ENCODE measurements around the gene SKP1.

Gene SKP1

GRCh38 chr5:134128648-134128995 is 48.1 kb downstream of the SKP1 start:
- DNase-seq: no peak

DNA sequence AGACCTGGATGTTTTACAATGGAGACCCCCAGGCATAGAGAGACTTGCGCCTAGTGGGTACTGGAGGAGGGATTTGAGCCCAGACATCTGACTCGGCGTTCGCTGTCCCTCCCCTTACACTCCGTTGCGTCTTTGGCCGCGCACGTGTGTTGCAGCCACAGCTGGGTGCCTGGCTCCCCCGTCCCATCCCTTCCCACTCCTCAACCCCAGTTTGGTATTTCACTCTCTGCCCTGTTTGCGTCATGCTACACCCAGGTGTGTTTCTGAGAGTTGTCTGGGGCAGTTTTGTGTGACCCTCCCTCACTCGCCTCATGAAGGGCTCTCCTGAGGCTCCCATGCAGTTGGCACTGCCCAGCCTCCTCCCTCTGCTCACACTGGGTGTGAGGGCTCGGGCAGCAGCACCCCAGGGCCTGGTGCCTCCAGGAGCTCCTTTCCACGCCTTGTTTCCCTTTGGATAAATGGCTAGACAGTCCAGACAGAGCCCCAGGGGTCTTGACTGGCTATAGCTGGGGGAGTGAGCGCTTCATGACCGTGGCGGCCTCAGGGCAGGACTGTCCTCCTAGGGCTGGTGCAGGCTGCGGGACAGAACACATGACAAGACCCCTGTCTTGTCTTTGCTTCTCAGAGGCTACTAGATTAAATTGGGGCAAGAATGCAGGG is 48.6 kb downstream of the SKP1 start:
- DNase-seq: no peak

DNA sequence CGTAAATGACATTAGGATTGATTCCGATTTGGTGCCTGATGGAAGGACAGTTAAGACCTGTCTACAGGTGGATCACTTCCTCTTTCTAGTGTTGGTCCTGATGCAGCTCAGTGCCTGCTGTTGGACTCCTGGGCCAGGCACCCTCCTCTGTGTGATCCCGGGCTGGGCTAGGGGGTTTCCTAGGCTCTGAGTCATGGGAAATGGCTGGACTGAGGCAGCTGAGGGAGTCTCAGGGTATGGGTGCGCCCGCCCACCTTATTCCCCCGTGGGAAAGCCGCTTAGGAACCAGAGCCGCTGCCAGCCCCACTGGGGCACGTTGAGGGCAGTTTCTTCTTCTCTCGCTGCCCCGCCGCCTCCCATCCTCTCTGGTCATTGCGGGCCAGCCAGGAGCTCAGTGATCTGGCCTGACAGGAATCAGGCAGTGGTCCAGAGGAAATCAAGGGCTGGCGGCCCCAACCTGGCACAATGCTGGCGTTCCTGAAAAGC is 49.3 kb downstream of the SKP1 start:
- DNase-seq: peak; percentile 67

- no peak for DNase-seq
Measured at GRCh38 chr5:134125039-134126015, 51.4 kb downstream of the SKP1 start.

DNA sequence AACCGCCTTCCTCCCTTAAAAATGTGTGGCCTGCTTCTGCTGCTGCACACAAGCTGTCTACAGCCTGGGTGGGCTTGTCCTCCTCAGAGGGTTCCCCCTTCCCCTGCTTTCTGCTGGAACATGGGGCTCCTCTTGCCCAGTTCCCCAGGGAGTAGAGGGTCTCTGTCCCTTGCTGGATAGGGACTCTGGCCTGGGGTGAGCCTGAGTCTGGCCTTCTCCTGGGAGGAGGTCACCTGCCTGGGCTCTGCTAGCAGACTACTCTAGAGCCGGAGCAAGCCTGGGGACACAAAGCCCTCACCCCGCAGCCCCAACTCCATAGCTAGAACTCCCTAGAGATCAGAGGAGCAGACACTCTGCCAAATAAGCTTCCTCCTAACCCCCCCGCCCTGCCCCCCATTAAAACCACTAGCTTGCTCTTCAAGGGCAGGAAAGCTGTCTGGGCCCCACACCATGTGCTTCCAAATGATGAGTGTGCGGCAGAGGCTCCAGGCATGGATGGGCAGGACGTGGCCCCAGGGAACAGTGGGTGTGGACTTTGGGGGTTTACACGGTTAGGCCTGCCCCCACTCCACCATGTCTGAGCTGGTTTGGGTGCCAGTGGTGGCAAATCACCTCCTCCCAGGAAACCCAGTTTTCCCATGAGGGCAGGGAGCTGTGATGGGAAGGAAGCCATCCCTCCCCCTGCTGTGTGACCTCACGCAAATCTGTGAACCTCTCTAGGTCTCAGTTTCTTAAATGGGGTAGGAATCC is 52.3 kb downstream of the SKP1 start:
- peak; percentile 58 for DNase-seq

DNA sequence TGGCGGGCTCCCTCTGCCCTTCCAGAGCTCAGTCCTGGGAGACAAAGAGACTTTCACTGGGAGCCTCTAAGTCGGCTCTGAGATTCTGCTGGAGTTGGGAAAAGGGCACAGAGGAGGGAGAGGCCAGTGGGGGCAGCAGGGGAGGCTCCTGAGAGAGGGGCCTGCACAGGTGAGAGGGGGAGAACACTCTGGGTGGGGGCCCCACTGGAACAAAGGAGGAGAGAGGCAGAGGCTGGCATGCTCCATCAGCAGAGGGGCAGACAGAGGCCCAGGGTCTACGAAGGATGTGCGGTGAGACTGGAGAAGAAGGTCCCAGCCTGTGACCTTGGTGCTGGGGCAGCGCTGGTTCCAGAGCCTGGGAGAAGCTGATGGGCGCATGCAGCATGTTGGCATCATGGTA is 53.4 kb downstream of the SKP1 start:
- DNase-seq: no peak

- DNase-seq: peak; percentile 82
Measured at GRCh38 chr5:134122530-134122929, 54.2 kb downstream of the SKP1 start.

- no peak for DNase-seq
Measured at GRCh38 chr5:134120386-134121138, 56.2 kb downstream of the SKP1 start.

DNA sequence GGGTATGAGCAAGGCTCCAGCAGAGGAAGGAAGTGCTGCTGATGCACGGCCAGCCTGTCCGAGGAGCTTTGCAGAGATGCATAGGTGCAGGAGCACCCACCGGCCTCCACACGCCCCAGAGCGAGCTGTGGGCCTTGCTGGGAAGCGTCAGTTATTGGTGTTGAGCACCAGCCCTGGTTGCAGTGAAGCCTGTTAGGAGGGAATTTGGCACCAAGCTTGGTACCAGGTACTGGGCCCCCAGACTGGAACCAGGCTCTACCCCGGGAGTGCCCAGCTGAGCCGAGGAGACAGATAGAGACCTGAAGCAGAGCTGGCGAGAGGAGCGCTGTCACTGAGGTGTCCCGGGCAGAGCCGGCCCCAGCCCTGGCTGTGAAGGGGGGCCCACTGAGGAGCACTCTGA is 57.0 kb downstream of the SKP1 start:
- DNase-seq: no peak

DNA sequence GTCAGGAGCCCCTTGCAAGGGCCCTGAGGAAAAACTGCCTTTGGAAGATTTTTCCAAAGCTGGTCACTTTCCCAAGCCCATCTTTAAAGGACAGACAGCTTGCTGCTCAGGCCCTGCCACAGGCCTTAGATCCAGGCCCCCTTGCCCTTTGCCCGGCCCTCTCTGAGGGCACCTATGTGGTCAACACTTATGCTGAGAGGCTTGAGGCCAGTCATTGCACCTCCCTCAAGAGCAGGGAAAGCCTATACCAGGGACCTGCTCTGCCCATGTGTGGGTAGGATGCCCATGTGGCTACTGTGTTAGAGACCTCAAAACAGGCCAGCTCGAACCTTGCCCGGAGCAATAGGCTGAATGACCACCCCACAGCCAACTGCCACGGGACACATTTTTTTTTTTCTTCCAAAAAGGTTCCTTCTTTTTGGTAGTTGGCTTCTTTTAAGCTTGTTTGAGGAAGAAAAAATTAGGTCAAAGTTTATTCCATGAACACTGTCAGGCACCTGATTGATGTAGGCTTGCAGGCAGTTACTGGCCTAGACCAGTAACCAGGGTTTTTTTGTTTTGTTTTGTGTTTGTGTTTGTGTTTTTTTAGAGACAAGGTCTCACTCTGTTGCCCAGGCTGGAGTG is 58.4 kb downstream of the SKP1 start:
- DNase-seq: no peak

- no peak for DNase-seq
Measured at GRCh38 chr5:134116789-134117761, 59.7 kb downstream of the SKP1 start.

- DNase-seq: no peak
Measured at GRCh38 chr5:134116286-134116685, 60.5 kb downstream of the SKP1 start.

DNA sequence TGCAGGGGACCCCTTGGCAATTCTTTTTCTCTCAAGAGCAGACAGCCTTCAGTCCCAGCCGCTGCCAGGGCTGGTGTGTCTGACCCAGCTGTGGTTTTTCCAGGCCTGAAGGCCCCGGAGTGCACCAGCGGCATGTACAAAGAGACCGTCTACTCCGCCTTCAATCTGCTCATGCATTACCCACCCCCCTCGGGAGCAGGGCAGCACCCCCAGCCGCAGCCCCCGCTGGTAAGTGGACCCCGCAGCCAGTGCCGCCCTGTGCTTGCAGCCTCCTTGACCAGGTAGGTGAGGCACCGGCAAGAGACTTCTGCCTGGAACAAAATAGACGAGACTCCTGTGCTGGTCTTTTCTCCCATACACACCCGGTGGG is 61.0 kb downstream of the SKP1 start:
- no peak for DNase-seq

DNA sequence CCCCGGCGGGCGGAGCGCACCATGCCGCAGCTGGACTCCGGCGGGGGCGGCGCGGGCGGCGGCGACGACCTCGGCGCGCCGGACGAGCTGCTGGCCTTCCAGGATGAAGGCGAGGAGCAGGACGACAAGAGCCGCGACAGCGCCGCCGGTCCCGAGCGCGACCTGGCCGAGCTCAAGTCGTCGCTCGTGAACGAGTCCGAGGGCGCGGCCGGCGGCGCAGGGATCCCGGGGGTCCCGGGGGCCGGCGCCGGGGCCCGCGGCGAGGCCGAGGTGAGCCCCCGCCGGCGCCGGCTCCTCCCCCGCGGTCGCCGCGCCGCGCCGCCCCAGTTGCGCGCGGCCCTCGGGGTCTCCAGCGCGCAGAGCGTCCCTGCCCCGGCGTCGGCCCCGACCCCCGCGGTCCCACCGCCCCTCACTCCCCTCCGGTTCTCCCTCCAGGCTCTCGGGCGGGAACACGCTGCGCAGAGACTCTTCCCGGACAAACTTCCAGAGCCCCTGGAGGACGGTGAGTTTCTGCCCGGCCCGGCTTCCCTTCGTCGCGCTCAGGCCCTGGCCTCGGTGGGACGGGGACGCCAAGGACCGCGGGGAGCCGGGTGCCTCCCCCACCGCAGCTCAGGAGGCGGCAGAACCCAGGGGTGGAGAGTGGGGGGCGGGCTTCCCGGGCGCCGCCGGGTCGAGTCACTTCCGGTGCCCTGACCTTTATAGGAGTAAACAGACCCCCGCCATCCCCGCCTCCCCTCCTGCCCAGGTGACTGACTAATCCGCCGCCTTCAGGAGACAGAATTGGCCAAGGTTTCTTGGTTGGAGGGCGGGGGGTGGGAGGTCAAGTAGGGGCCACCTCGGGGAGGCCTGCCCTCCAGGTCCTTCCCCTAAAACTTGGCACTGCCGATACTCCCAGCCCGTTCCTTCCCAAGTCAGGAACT is 61.6 kb downstream of the SKP1 start:
- peak; percentile 90 for DNase-seq

GRCh38 chr5:134113902-134114875 is 62.6 kb downstream of the SKP1 start, which contains the start of gene TCF7:
TCF7 (plus strand) TSS chr5:134114681; CDS start chr5:134114907, 226 bp downstream.
- peak; percentile 77 for DNase-seq

DNA sequence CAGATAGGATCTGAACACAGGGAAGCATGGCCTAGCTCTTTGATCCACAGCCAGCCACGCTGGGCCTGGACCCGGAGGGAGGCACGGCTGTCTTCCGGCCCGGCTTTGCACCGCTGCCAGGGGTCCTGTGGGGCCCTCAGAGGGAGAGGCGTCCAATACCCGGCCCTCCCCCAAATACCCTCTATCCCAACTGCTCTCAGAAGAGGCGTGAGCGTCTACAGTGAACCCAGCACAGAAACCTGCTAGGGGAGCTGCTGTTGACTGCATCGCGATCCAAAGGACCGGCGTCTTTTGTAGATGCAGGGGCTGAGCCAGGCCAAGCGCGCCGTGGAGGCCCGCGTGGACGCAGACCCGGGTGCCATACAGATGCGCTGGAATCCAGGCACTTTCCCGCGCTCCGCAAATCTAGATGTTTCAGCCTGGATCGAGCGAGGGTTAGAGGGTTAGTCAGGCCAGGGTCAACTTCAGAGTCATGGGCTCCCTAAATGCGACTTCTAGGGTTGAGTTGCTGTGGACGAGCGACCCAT is 63.3 kb downstream of the SKP1 start:
- no peak for DNase-seq

DNA sequence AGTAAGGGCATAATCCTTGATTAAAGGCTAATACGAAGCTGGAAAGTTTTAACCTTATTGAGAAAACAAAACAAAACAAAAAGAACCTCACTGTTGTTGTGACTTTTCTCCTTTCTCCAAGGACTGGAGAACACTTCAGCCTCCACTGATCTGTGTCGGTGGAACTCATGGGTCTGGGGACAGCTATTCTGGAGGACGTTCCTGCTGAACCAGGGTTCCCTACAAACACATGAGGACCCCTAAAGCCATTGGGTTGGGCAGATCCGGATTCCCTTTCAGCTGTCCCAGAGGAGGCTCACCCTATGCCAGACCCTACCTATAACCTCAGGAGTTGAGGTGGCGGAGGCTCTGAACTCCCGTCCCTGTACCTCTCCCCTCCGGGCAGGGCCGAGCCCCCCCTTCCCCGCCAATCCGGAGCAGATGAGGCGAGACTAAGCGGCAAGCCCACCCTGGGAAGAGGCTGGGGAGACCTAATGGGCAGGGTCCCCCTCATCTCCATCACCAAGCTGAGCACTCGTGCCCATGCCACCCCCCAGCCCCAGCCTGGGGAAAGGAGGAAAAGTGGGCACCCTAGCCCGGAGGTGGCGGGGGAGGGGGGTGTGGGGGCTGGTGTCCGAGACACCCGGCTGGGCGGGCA is 63.9 kb downstream of the SKP1 start:
- DNase-seq: no peak

Data from CD4-positive, alpha-beta T cell treated with Interleukin-4 for 4 hours (primary cell).